Bronchial epithelial cell (primary cell): Measurements from ENCODE around the gene RETREG1. TPM values are rescaled to one million over a fixed set of nuclear protein-coding genes. Genes with fewer than 3 reads are reported as not detected.

ENCODE experiments used
- DNase-seq: peaks from one replicate; pipeline ENCODE4 v3.0.0-alpha.2; 2010; ENCODE audit warnings: low read depth
- FAIRE-seq: peaks from 2 replicates; lab custom pipeline; 2011; peaks lifted over from hg19 to GRCh38; lab: Jason Lieb, UNC
- H3K27me3 ChIP-seq: 2 replicates; pipeline ENCODE4 v1.5.1; 2011; ENCODE audit warnings: low read length; ENCODE audit not compliant: control insufficient read depth, insufficient read depth
- H3K36me3 ChIP-seq: 2 replicates; pipeline ENCODE4 v1.5.1; 2011; ENCODE audit warnings: low read length; ENCODE audit not compliant: control insufficient read depth, insufficient read depth
- H3K4me3 ChIP-seq: 2 replicates; pipeline ENCODE4 v1.5.1; 2011; ENCODE audit warnings: mild to moderate bottlenecking, low read depth, low read length, control low read depth
- total RNA-seq: library from RNA; depleted of rRNA; stranded (reverse); fragments of >200 nt; gene quantifications from 2 replicates; pipeline ENCODE4 v1.2.1, GENCODE V29; 2014
- TF ChIP-seq, protein P1 (sequence below): IDR thresholded peaks from 2 replicates; pipeline ENCODE4 v1.5.1; 2011; ENCODE audit warnings: mild to moderate bottlenecking, moderate library complexity, low read length, control low read depth, inconsistent platforms; ENCODE audit not compliant: insufficient read depth, severe bottlenecking

RETREG1 gene
- total RNA-seq, 1 donor from 2014 or later: 0.53 TPM

- no peak for DNase-seq
Observed at GRCh38 chr5:16570121-16570815, 46.5 kb downstream of the RETREG1 start.

DNA sequence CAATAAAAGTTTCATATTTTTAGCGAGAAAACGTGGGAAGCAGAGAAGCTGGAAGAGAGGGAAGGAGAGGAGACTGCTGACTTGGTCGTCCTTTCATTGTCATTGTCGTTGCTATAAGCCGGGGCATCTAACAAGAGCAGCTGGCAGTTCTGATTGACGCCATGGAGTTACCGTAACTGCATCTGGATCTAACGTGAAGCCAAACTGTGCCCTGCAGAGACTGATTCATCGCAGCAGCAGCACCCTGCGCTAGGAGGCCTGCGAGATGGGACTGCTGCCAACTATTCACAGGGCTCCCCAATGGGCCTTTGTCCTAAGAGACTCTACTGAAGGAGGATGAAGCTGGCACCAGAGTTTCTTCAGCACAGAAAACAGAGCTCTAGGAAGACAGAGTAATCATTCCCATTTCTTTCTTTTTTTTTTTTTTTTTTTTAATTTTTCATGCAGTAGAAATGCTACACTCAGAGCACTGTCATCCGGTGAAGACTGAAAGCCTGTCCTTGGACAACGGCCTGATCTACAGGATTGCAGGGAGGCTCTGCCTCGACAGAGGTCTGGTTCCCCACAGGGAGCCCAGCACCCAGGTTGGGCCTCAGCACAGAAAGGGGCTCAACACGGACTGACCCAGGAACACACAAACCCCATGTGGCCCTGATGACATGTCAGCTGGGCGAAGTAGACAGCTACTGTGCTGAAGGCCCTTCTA is 47.8 kb downstream of the RETREG1 start:
- TF ChIP-seq, protein P1, sequence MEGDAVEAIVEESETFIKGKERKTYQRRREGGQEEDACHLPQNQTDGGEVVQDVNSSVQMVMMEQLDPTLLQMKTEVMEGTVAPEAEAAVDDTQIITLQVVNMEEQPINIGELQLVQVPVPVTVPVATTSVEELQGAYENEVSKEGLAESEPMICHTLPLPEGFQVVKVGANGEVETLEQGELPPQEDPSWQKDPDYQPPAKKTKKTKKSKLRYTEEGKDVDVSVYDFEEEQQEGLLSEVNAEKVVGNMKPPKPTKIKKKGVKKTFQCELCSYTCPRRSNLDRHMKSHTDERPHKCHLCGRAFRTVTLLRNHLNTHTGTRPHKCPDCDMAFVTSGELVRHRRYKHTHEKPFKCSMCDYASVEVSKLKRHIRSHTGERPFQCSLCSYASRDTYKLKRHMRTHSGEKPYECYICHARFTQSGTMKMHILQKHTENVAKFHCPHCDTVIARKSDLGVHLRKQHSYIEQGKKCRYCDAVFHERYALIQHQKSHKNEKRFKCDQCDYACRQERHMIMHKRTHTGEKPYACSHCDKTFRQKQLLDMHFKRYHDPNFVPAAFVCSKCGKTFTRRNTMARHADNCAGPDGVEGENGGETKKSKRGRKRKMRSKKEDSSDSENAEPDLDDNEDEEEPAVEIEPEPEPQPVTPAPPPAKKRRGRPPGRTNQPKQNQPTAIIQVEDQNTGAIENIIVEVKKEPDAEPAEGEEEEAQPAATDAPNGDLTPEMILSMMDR: no peak
- H3K4me3 ChIP-seq: no peak overlapping the region
- FAIRE-seq (no peak), DNase-seq (no peak)
- no peaks in the 10 kb centered on the region for H3K36me3 ChIP-seq
- no peaks in the 10 kb centered on the region for H3K27me3 ChIP-seq

More at GRCh38 chr5:16570121-16570815, 46.5 kb downstream of the RETREG1 start:
- FAIRE-seq: no peak
- H3K4me3 ChIP-seq: no peak overlapping the region
- TF ChIP-seq, protein P1: no peak
- H3K36me3 ChIP-seq: no peaks in the 10 kb centered on the region
- H3K27me3 ChIP-seq: no peaks in the 10 kb centered on the region

DNA sequence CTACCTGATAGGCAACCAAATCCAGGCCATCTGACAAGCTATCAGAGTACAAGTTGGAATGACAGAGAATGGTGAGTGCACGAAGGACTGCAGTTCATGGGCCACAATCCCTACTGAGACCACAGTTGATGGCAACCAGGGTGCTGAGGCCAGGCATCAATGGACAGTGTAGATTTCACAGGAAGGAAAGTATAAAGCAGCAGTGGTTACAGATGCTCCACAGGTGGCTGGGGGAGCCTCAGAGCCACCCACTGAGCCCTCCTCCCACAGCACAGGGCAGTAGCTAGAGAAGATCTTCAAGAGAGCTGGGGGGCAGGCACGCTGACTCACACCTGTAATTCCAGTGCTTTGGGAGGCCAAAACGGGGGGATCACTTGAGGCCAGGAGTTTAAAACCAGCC is 49.4 kb downstream of the RETREG1 start:
- Histone ChIP-seq H3K4me3 (no peak overlapping the region), H3K27me3 (no peaks in the 10 kb centered on the region), H3K36me3 (no peaks in the 10 kb centered on the region)
- DNase-seq: no peak
- no peak for FAIRE-seq
- TF ChIP-seq, protein P1: no peak

- Histone ChIP-seq H3K27me3 (no peaks in the 10 kb centered on the region), H3K36me3 (no peaks in the 10 kb centered on the region), H3K4me3 (no peak overlapping the region)
- TF ChIP-seq, protein P1: no peak
- FAIRE-seq (no peak), DNase-seq (no peak)
Observed at GRCh38 chr5:16565118-16565517, 51.7 kb downstream of the RETREG1 start.

DNA sequence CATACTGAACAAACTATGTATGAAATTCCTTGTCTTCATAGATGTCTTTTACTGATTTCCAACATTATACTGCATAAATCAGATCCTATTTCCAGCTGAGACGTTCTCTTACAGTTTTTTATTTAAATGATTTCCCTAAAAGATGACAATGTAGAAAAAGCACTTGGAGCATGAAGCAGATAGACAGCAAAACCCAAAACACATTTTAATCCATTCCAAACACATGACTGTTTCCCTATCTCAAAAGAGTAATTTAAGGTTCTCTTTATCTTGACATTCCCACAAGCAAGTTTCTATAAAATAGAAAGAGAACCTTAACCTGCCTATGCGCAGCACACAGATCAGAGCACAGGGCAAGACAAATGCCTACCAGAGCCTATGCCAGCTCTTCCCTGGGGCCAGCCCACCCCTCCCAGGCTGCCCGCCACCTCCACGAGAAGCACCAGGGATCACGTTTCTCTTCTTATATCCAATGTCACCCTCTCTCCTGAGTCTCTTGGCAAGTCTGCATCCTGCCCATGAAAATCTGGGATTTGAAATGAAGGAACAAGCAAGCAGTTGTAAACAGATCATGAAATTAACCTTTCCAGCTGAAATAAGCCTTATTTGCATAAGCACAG is 52.4 kb downstream of the RETREG1 start:
- TF ChIP-seq, protein P1: no peak
- H3K4me3 ChIP-seq: no peak overlapping the region
- H3K27me3 ChIP-seq: no peaks in the 10 kb centered on the region
- no peaks in the 10 kb centered on the region for H3K36me3 ChIP-seq
- DNase-seq (no peak), FAIRE-seq (no peak)
